IPS DF 19.7 (cell line): ENCODE measurements around the gene MPP3.
"Not testable (repeated sequence)": the region's sequence is repeated elsewhere in the genome, so short reads cannot be mapped to it uniquely, and the experiment has no call there.

ENCODE experiments used
- DNase-seq: peaks from one replicate; pipeline ENCODE4 v3.0.0-alpha.2; 2013; ENCODE audit warnings: low read depth, low spot score

MPP3 gene

DNA sequence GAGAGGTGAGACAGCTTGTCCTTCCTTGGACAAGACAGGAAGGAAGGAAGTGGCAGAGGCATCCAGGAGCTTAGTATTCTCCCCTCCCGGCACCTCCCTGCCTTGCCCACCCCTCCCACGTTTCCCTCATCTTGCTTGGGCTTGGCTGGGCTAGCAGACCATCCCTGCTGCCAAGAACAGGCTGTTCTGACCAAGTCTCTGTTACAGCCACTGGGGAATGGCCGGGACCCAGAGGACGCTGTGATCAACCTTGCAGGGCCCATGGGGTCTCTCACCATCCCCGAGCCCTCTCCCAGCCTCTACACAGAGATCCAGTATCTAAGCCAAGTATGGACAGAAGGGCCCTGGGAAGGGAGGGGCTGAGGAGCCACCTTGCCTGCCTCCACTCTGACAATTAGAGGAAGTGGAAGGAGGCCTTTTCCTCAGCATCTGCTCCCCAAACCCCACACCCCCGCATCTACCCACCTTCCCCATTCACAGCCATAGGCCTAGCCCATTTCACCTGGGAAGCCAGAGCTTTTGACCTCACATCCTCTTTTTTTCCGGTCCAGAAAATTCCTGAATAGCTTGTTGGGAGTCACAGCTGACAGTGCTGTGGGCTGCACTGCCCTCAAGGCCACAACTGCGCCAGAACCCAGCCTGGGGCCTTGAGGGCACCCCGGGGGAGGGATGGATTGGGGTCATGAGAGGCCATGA is 28.1 kb upstream of the MPP3 start:
- no peak for DNase-seq

DNA sequence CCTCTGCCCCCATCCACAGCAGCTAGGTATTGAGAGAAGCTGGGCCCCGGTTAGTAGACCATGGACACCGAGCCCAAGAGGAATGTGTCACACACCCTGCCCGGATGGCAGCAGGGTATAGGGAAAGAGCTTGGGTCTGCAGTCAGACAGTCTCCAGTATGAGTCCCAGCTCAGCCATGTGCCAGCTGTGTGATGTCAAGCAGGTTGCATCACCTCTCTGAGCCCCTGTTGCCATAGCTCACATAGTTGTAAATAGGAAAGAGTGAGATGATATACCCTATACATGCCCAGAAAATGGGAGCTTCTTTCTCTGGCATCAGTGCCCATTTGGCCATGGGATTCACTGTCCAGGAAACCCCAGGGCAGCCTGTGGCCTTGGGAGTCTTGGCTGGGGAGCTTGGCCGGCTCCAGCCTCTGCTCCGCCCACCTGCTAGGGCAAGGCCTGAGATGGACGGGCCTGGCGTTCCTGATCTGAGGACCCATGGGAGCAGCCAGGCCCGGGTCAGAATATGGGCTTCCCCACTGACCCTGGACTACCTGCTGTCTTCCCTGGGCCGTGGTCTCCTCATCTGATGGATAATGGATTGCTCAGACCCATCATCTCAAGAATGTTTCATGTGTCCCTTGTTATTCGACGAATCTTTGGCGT is 27.3 kb upstream of the MPP3 start:
- no peak for DNase-seq

DNA sequence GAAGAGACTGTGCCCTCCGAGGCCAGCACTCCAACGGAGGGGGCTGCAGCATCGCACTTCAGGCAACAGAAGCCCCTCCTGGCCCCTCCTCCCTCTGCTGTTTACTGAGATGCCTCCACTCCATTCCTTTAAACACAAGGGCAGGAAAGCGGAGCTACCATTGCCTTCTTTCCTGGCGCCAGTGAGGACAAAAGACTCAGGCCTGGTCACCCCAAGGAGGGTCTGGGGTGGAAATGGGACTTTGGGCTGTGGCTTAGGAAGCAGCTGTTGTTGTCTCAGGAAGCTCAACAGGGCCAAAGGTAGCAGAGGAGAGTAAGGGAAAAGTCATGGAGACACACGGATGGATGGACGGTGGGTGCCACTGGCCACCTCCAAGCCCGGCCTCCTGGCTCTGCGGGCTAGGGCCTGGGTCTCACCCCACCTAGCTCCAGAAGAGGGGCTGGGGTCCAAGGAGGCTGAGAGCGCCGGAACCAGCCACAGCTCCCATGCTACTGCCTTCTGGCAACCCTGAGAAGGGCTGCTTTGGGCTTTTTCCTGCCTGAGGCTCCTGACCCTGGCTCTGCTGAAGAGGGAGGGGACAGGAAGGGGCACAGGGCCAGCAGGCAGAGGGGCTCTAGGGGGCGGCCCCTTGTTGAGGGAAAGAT is 25.1 kb upstream of the MPP3 start:
- no peak for DNase-seq

DNA sequence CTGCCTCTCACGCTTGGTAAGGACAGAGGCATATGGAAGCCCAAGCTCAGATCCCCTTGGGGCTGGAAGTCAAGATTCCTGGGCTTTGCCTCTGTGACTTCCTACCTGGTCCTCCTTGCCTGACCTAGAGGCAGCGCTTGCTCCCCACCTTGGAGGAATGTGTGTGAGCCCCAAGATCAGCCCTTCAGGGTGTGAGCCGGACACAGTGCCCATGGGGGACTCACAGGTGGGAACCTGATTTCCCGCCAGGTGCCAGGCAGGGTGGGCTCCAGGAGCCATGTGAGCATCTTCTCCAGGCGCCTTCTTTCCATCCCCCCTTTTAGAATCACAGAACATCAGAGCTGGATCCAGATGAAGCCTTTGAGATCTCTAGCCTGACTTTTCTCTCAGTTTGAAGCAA is 24.2 kb upstream of the MPP3 start:
- no peak for DNase-seq

DNA sequence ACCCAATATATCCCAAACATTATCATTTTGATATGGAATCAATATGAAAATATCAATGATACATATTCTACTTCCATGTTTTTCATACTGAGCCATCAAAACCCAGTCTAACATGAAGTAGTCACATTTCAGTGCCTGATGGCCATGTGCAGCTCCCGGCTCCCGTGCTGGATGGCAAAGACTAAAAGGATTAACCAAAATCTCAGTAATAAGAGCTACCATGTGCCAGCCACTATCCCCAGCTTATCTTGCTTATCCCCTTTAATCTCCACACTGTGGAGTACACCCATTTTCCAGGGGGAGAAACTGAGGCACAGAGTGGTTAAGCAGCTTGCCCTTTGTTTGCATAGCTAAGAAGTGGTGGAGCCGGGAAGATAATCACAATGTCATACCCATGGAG is 23.2 kb upstream of the MPP3 start:
- DNase-seq: no peak

- no peak for DNase-seq
Measured at GRCh38 chr17:43855061-43855460, 22.1 kb upstream of the MPP3 start.

DNA sequence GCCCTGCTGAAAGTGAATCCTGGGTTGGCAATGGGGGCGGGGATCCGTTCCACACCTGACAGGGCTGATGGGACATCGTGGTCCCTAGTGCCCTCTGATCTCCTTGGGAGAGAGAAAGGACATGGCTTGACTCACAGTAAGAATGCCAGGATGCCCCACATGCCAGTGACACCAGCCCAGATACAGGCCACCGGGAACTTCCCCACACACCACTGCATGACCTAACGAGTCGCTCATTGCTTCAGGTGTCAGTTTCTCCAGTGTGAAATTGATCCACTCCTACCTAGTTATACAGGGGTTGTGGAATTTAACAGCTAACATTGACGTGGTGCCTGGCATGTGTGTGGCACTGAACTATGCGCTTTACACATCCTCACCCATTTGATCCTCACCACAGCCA is 21.6 kb upstream of the MPP3 start:
- DNase-seq: no peak

GRCh38 chr17:43853546-43853945 is 20.6 kb upstream of the MPP3 start:
- DNase-seq: no peak

DNA sequence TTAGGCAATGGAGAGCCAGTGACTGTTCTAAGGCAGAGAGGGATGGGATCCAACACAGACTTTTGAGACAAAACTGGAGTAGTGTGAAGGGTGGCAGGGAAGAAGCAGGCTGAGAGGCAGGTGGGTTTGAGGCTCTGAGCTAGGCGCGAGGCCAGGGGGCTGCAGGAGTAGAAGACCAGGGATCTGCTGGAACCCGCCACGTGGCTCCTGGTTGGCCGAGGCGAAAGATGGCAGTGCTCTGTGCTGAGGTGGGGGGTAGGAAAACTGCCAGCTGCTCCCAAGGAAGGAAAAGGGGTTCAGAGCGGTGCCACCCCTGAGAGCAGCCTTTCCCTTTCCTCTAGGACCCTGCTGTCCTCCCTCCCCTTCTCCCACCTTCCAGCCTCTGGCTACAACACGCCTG is 19.6 kb upstream of the MPP3 start:
- DNase-seq: no peak

- DNase-seq: no peak
Measured at GRCh38 chr17:43849116-43849515, 16.2 kb upstream of the MPP3 start.

GRCh38 chr17:43848601-43849000 is 15.7 kb upstream of the MPP3 start:
- DNase-seq: no peak

DNA sequence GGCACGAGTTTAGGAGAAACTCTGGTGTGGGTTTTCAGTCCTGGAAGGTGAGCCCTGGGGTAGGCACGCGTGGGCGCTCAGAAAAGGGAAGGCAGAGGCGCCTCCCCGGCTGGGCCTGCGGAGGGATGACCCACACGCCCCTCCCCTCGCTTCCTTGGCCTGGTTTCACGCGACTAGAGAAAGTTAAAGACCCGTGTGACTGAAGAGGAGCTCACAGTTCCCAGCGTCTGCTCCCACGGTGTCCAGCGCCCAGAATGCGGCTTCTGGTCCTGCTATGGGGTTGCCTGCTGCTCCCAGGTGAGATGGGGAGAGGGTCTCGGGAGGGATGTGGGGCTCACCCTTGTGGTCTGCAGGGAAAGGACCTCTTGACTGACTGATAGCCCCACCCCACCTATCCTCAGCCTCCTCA is 14.0 kb upstream of the MPP3 start, which contains the start of gene CD300LG:
Gene CD300LG, plus strand, starts transcription at position 214 of the 409 bp plus-strand sequence. Its CDS starts 41 bp downstream, at position 255.
- no peak for DNase-seq

DNA sequence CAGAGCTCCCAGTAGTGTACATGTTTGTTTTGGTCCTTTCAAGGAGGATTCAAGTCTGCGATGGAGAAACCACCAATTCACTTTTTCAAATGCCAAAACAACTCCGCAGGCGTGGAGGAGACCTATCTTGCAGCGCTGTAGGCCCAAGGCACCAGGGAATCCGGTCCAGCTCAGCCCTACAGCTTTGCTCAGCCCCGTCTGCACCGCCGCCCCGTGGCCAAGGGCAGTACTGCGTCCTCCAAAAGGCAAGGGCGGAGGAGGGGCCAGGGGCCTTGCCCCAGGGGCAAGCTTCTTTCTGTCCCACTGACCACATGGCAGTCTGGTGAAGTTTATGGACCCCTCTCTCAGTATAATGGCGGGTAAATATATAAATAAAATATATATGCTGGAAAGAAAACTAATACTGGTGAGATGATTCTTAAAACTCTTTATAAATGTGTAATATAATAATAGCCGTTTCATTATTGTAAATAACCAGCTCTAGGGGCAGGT is 13.3 kb upstream of the MPP3 start:
- peak; percentile 57 for DNase-seq

GRCh38 chr17:43845766-43846165 is 12.8 kb upstream of the MPP3 start:
- no peak for DNase-seq

DNA sequence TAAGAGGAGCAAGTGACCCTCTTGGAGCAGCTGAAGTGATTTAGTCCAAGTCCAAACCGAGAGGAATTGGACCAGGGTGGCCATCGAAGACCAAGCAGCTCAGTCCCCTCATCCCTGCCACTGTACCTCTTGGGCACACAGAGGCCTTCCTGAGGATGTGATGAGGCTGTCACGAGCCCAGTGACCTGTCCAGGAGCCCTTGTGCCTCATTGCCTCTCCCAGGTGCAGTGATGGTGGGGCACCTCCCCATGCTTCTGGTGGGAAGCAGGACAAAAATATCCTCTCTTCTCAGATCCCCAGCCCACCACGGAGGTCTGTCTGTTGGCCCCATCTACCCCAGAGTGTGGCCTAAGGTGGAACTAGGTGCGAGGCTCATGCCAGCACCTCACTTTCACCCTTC is 11.3 kb upstream of the MPP3 start:
- no peak for DNase-seq

GRCh38 chr17:43842975-43843325 is 10.0 kb upstream of the MPP3 start:
- no peak for DNase-seq

GRCh38 chr17:43842091-43842974 is 9.4 kb upstream of the MPP3 start:
- not testable (repeated sequence) for DNase-seq

- no peak for DNase-seq
Measured at GRCh38 chr17:43841282-43841681, 8.3 kb upstream of the MPP3 start.

DNA sequence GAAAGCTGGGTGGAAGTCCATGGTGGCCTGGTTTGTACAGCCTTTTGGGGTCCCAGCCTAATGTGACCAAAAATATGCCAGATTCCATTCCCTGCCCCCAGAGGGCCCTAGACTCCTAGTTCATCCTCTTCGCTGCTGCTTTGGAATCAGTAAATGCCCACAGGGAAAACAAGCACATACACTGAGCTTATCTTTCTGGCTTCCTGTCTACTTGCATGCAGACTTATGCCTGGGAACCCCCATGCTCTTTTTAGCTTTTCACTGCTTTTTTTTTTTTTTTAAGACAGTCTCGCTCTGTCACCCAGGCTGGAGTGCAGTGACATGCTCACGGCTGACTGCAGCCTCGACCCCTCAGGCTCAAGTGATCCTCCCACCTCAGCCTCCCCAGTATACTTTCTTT is 7.9 kb upstream of the MPP3 start:
- DNase-seq: no peak

GRCh38 chr17:43839670-43840108 is 6.7 kb upstream of the MPP3 start:
- DNase-seq: no peak

- DNase-seq: no peak
Measured at GRCh38 chr17:43834106-43834505, 1.2 kb upstream of the MPP3 start.
